H1 (cell line): ENCODE results near the gene TOP1. TPM values are rescaled to one million over a fixed set of nuclear protein-coding genes. Genes with fewer than 3 reads are reported as not detected.

Experiments
- CTCF ChIA-PET: fragments of 300-600 bp; sonication (Branson Sonifier 250); formaldehyde crosslinking; loops from one replicate; lab custom pipeline; 2021; ENCODE audit not compliant: partially characterized antibody; lab: Charles Lee
- POLR2A ChIA-PET: fragments of 300-600 bp; sonication (Branson Sonifier 250); formaldehyde crosslinking; loops from one replicate; lab custom pipeline; 2021; ENCODE audit warnings: inconsistent platforms; ENCODE audit not compliant: partially characterized antibody; lab: Charles Lee
- DNase-seq, 2 experiments: peaks; one replicate each; pipeline versions ENCODE4 v3.0.0 to v3.0.0-alpha.2; 2010 to 2022; ENCODE audit warnings: low spot score in 2 of 2, low read depth in 1 of 2, mixed read lengths in 1 of 2
- FAIRE-seq: peaks from 2 replicates; lab custom pipeline; 2011; peaks lifted over from hg19 to GRCh38; lab: Jason Lieb, UNC
- H2AFZ ChIP-seq: 2 replicates; pipeline ENCODE4 v1.8.1; 2012; ENCODE audit warnings: low read length, inconsistent platforms
- H2AK5ac ChIP-seq: 2 replicates; pipeline ENCODE4 v1.6.1; 2013; ENCODE audit warnings: low read depth, low read length
- H2BK120ac ChIP-seq: replicated peaks from 2 replicates; pipeline ENCODE3; 2013; ENCODE audit warnings: low read depth, low read length, inconsistent platforms
- H2BK12ac ChIP-seq: 2 replicates; pipeline ENCODE4 v1.6.1; 2013; ENCODE audit warnings: low read depth, low read length
- H2BK15ac ChIP-seq: 2 replicates; pipeline ENCODE4 v1.6.1; 2013; ENCODE audit warnings: low read length
- H2BK20ac ChIP-seq: 2 replicates; pipeline ENCODE4 v1.6.1; 2013; ENCODE audit warnings: low read length
- H2BK5ac ChIP-seq: 2 replicates; pipeline ENCODE4 v1.6.1; 2013; ENCODE audit warnings: low read depth, low read length
- H3K14ac ChIP-seq: 2 replicates; pipeline ENCODE4 v1.6.1; 2013; ENCODE audit warnings: inconsistent platforms; ENCODE audit not compliant: insufficient read length
- H3K18ac ChIP-seq: 2 replicates; pipeline ENCODE4 v1.6.1; 2013; ENCODE audit warnings: low read length; ENCODE audit errors: extremely low read depth
- H3K23ac ChIP-seq: 2 replicates; pipeline ENCODE4 v1.6.1; 2013; ENCODE audit warnings: inconsistent platforms; ENCODE audit not compliant: insufficient read length
- H3K23me2 ChIP-seq: 2 replicates; pipeline ENCODE4 v1.6.1; 2013; ENCODE audit warnings: low read depth, low read length
- H3K27ac ChIP-seq: 2 replicates; pipeline ENCODE4 v1.6.1; 2011; ENCODE audit warnings: low read depth, low read length, inconsistent platforms
- H3K27me3 ChIP-seq, 4 experiments: replicated peaks in 1 of 4; 1 replicate in 1 of 4; 2 replicates in 3 of 4; pipeline versions ENCODE4 v1.6.1 to v1.8.1; 2011 to 2013; ENCODE audit warnings: low read length in 3 of 4, mild to moderate bottlenecking in 3 of 4, inconsistent platforms in 2 of 4, mixed read lengths in 2 of 4, moderate library complexity in 1 of 4; ENCODE audit not compliant: control insufficient read depth in 3 of 4, insufficient read depth in 3 of 4; ENCODE audit errors: extremely low read depth in 1 of 4
- H3K36me3 ChIP-seq, 4 experiments: 2 replicates each; pipeline versions ENCODE4 v1.6.1 to v1.8.1; 2011 to 2013; ENCODE audit warnings: mild to moderate bottlenecking in 4 of 4, low read length in 3 of 4, moderate library complexity in 2 of 4, control low read depth in 1 of 4, inconsistent platforms in 1 of 4; ENCODE audit not compliant: insufficient read depth in 4 of 4, control insufficient read depth in 2 of 4
- H3K4ac ChIP-seq: replicated peaks from 2 replicates; pipeline ENCODE3; 2013; ENCODE audit warnings: low read length, low read depth, mixed read lengths, inconsistent platforms; ENCODE audit not compliant: insufficient read length
- H3K4me1 ChIP-seq, 4 experiments: replicated peaks in 1 of 4; 1 replicate in 1 of 4; 2 replicates in 3 of 4; pipeline versions ENCODE4 v1.6.1 to v1.8.1; 2011 to 2013; ENCODE audit warnings: low read length in 3 of 4, inconsistent platforms in 2 of 4, mixed read lengths in 1 of 4; ENCODE audit not compliant: insufficient read depth in 4 of 4, control insufficient read depth in 3 of 4
- H3K4me2 ChIP-seq, 2 experiments: 2 replicates each; pipeline versions ENCODE4 v1.6.1 to v1.8.1; 2011 to 2013; ENCODE audit warnings: low read depth in 2 of 2, low read length in 2 of 2, control low read depth in 1 of 2, inconsistent platforms in 1 of 2, mild to moderate bottlenecking in 1 of 2; ENCODE audit not compliant: insufficient read depth in 1 of 2
- H3K4me3 ChIP-seq, 4 experiments: fragments of 200-600, 300-600 bp in 1 of 4; sonication (generic), shearing (Covaris generic), sonication (Bioruptor Twin) in 1 of 4; 2 replicates each; pipeline versions ENCODE4 v1.5.1 to v1.8.1; 2011 to 2016; ENCODE audit warnings: low read length in 4 of 4, low read depth in 3 of 4, control low read depth in 2 of 4, inconsistent platforms in 2 of 4, mild to moderate bottlenecking in 2 of 4, mixed read lengths in 1 of 4, moderate library complexity in 1 of 4; ENCODE audit not compliant: insufficient read depth in 2 of 4; ENCODE audit errors: extremely low read depth in 1 of 4
- H3K56ac ChIP-seq: replicated peaks from 2 replicates; pipeline ENCODE3; 2013; ENCODE audit warnings: low read depth, mild to moderate bottlenecking, mixed read lengths, low read length, inconsistent platforms; ENCODE audit not compliant: insufficient read length
- H3K79me1 ChIP-seq: 2 replicates; pipeline ENCODE4 v1.6.1; 2013; ENCODE audit warnings: low read depth, low read length, control low read depth
- H3K79me2 ChIP-seq, 2 experiments: 2 replicates each; pipeline versions ENCODE4 v1.6.1 to v1.8.1; 2012 to 2013; ENCODE audit warnings: low read length in 2 of 2, mild to moderate bottlenecking in 2 of 2, inconsistent platforms in 1 of 2; ENCODE audit not compliant: insufficient read depth in 2 of 2, control insufficient read depth in 1 of 2
- H3K9ac ChIP-seq, 4 experiments: replicated peaks in 1 of 4; 1 replicate in 1 of 4; 2 replicates in 3 of 4; pipeline versions ENCODE4 v1.6.1 to v1.8.1; 2011 to 2013; ENCODE audit warnings: low read depth in 3 of 4, low read length in 3 of 4, control low read depth in 2 of 4, mild to moderate bottlenecking in 2 of 4, moderate library complexity in 2 of 4, inconsistent platforms in 1 of 4; ENCODE audit errors: extremely low read depth in 1 of 4
- H3K9me3 ChIP-seq, 2 experiments: 2 replicates each; pipeline versions ENCODE4 v1.6.1 to v1.8.1; 2012 to 2013; ENCODE audit warnings: mild to moderate bottlenecking in 2 of 2, moderate library complexity in 2 of 2, control low read depth in 1 of 2, inconsistent platforms in 1 of 2, low read depth in 1 of 2, low read length in 1 of 2, mixed read lengths in 1 of 2; ENCODE audit not compliant: insufficient read depth in 2 of 2
- H4K20me1 ChIP-seq, 2 experiments: replicated peaks in 1 of 2; 2 replicates each; pipeline versions ENCODE3 to v1.8.1; 2011 to 2013; ENCODE audit warnings: inconsistent platforms in 2 of 2, low read length in 2 of 2, mild to moderate bottlenecking in 1 of 2; ENCODE audit not compliant: insufficient read depth in 2 of 2, control insufficient read depth in 1 of 2
- H4K5ac ChIP-seq: 2 replicates; pipeline ENCODE4 v1.6.1; 2013; ENCODE audit warnings: low read length, low read depth, mixed read lengths, inconsistent platforms; ENCODE audit not compliant: insufficient read length
- H4K8ac ChIP-seq: 2 replicates; pipeline ENCODE4 v1.8.0; 2013; ENCODE audit warnings: mild to moderate bottlenecking, moderate library complexity, low read length, inconsistent platforms; ENCODE audit not compliant: insufficient read depth; ENCODE audit errors: extremely low read depth
- H4K91ac ChIP-seq: replicated peaks from 2 replicates; pipeline ENCODE3; 2013; ENCODE audit warnings: low read length, mixed read lengths, inconsistent platforms; ENCODE audit not compliant: insufficient read length
- ATF2 ChIP-seq: IDR thresholded peaks from 2 replicates; pipeline ENCODE4 v1.6.1; 2012; ENCODE audit warnings: low read length, inconsistent platforms
- BCL11A ChIP-seq, 2 experiments: IDR thresholded peaks; one replicate each; pipeline ENCODE4 v1.6.1; 2011; ENCODE audit warnings: low read depth in 2 of 2, low read length in 2 of 2, mild to moderate bottlenecking in 2 of 2
- EZH2 ChIP-seq: fragments of 200-600 bp; sonication (generic); IDR thresholded peaks from 2 replicates; pipeline ENCODE4 v1.7.1; 2012; ENCODE audit warnings: low read depth, mild to moderate bottlenecking, moderate library complexity, low read length, inconsistent platforms; ENCODE audit not compliant: severe bottlenecking
- HDAC6 ChIP-seq: IDR thresholded peaks from one replicate; pipeline ENCODE4 v1.7.1; 2012; ENCODE audit warnings: low read depth, mild to moderate bottlenecking, inconsistent platforms, low read length, moderate library complexity
- RFX5 ChIP-seq: IDR thresholded peaks from 2 replicates; pipeline ENCODE4 v1.6.1; 2011; ENCODE audit warnings: low read depth, low read length, improper control_type of control experiment, borderline replicate concordance
- WGBS, 2 experiments: shearing (Covaris generic) in 1 of 2; methylation state at CpG; one replicate each; pipeline versions ENCODE4 v1.1.6 to v1.1.7; 2013 to 2015; ENCODE audit warnings: low lambda C conversion rate in 2 of 2, mixed read lengths in 2 of 2, inconsistent platforms in 1 of 2, low coverage in 1 of 2, missing lambda C conversion rate in 1 of 2; ENCODE audit not compliant: insufficient replicate concordance in 2 of 2, insufficient coverage in 1 of 2, insufficient read length in 1 of 2; ENCODE audit errors: extremely low coverage in 1 of 2, missing lambda C conversion rate in 1 of 2; 5-methylcytosine and 5-hydroxymethylcytosine counted together
- polyA plus RNA-seq, 7 experiments: library from polyadenylated mRNA; depleted of rRNA in 3 of 7; stranded (reverse) in 5 of 7; unstranded in 2 of 7; fragments of >200 nt in 5 of 7; fragments of 200-250 nt in 2 of 7; gene quantifications; 1 replicate in 5 of 7; 2 replicates in 1 of 7; 4 replicates in 1 of 7; pipeline versions ENCODE4 v1.2.1 to v1.2.3, GENCODE V29; 2011 to 2013; ENCODE audit warnings: missing spikeins in 2 of 7, mixed read lengths in 2 of 7
- total RNA-seq: library from RNA; stranded (reverse); fragmentation: NEBNext Ultra II Directional; extraction: Animal tissue kit (Norgen Biotek cat#: 25700); gene quantifications from 2 replicates; pipeline ENCODE4 v1.2.1, GENCODE V29; 2021

Gene TOP1
- total and polyA plus RNA-seq, 2 of the 8 experiments (the other 6 are each of a cell fraction or from before 2014, with no cell fraction given), result 7.4 to 108 TPM

GRCh38 chr20:41165001-41165882, 136.6 kb downstream of the TOP1 start:
- Histone ChIP-seq H4K5ac (no peak overlapping the region), H2BK20ac (no peak overlapping the region), H2BK120ac (no peak overlapping the region), H2BK5ac (no peak overlapping the region), H4K20me1 (peaks cover 5 to 27% of the 10 kb centered on the region in 2 experiments), H3K18ac (no peak overlapping the region), H3K4ac (no peak overlapping the region), H3K27ac (no peak overlapping the region), H2BK12ac (no peak overlapping the region), H3K36me3 (peaks cover 55 to 80% (median 77%) of the 10 kb centered on the region in 4 experiments), H4K8ac (no peak overlapping the region), H3K79me2 (peaks cover 0 to 6% of the 10 kb centered on the region in 2 experiments; a peak in 2 of 4 replicates), H3K9me3 (no peaks in the 10 kb centered on the region), H3K27me3 (no peaks in the 10 kb centered on the region), H3K4me1 (no peaks in the 10 kb centered on the region; a peak in 1 of 7 replicates), H3K23me2 (no peaks in the 10 kb centered on the region), H2BK15ac (no peak overlapping the region), H3K4me3 (no peak overlapping the region), H3K9ac (no peak overlapping the region), H3K56ac (no peak overlapping the region), H3K23ac (no peak overlapping the region), H4K91ac (no peak overlapping the region), H3K4me2 (no peak overlapping the region), H2AK5ac (no peak overlapping the region), H3K14ac (no peak overlapping the region), H2AFZ (no peak overlapping the region), H3K79me1 (peaks cover 4% of the 10 kb centered on the region; the same call in 1 of the 2 replicates)
- WGBS, 2 experiments, result 87% methylated on average over 24 of the region's 24 CpGs; no CpG with 5 or more reads in 1 of the 2 experiments
- ChIA-PET POLR2A (interaction anchor here (1.7 to 6.1 kb wide), 2 partner anchors 15 to 27 kb away, joined by 5 to 23 read pairs; partner anchors contain the start of gene PLCG1), CTCF (interaction anchor here (1.1 to 4.4 kb wide), 3 partner anchors 8 to 30 kb away, joined by 3 to 17 read pairs (median 4); no protein-coding TSS in a partner anchor)
- no peak for TF ChIP-seq ATF2
- no peak for TF ChIP-seq EZH2
- TF ChIP-seq BCL11A (IDR thresholded peaks at IDR 0.05; ENCODE audit: low read depth in 2 of 2, low read length in 2 of 2), result no peak
- TF ChIP-seq HDAC6, result no peak
- TF ChIP-seq RFX5, result no peak
- FAIRE-seq (no peak), DNase-seq (no peak)
